GM23248 (cell line): ENCODE measurements around the gene CBR3. TPM values are rescaled to one million over a fixed set of nuclear protein-coding genes. Genes with fewer than 3 reads are reported as not detected.
A peak's percentile ranks its signal among the peaks of the same experiment; 100 is the strongest.

ENCODE experiments used
- DNase-seq: peaks from one replicate; pipeline ENCODE4 v3.0.0-alpha.2; 2015
- H2AFZ ChIP-seq: fragments of 200-600 bp; sonication (generic); 2 replicates; pipeline ENCODE4 v1.6.1; 2016; ENCODE audit warnings: antibody characterized with exemption
- H3F3A ChIP-seq: fragments of 200-600 bp; sonication (generic); 2 replicates; pipeline ENCODE4 v1.6.1; 2016; ENCODE audit warnings: mild to moderate bottlenecking, antibody characterized with exemption, mixed run types; ENCODE audit not compliant: insufficient read depth
- H3K27ac ChIP-seq: fragments of 200-600 bp; sonication (generic); 2 replicates; pipeline ENCODE4 v1.5.1; 2016; ENCODE audit warnings: mild to moderate bottlenecking
- H3K27me3 ChIP-seq: fragments of 200-600 bp; sonication (generic); replicated peaks from 2 replicates; pipeline ENCODE4 v1.6.1; 2016; ENCODE audit warnings: mild to moderate bottlenecking; ENCODE audit not compliant: insufficient read depth
- H3K36me3 ChIP-seq: fragments of 200-600 bp; sonication (generic); 2 replicates; pipeline ENCODE4 v1.6.1; 2016; ENCODE audit warnings: low read depth, mild to moderate bottlenecking
- H3K4me1 ChIP-seq: fragments of 200-600 bp; sonication (generic); 2 replicates; pipeline ENCODE4 v1.6.1; 2016; ENCODE audit warnings: mild to moderate bottlenecking; ENCODE audit not compliant: insufficient read depth
- H3K4me2 ChIP-seq: fragments of 200-600 bp; sonication (generic); one replicate; pipeline ENCODE4 v1.6.1; 2016; ENCODE audit warnings: mild to moderate bottlenecking; ENCODE audit not compliant: unreplicated experiment
- H3K4me3 ChIP-seq: fragments of 200-600 bp; sonication (generic); 2 replicates; pipeline ENCODE4 v1.5.1; 2016; ENCODE audit warnings: mild to moderate bottlenecking
- H3K79me2 ChIP-seq: fragments of 200-600 bp; sonication (generic); 2 replicates; pipeline ENCODE4 v1.6.1; 2016; ENCODE audit warnings: mild to moderate bottlenecking; ENCODE audit not compliant: insufficient read depth
- H3K9ac ChIP-seq: fragments of 200-600 bp; sonication (generic); 2 replicates; pipeline ENCODE4 v1.6.1; 2016; ENCODE audit warnings: mild to moderate bottlenecking
- H3K9me2 ChIP-seq: fragments of 200-600 bp; sonication (generic); 2 replicates; pipeline ENCODE4 v1.6.1; 2016; ENCODE audit warnings: mixed run types, mild to moderate bottlenecking, moderate library complexity; ENCODE audit not compliant: insufficient read depth
- H3K9me3 ChIP-seq: fragments of 200-600 bp; sonication (generic); one replicate; pipeline ENCODE4 v1.6.1; 2017; ENCODE audit warnings: low read depth
- H4K20me1 ChIP-seq: fragments of 200-600 bp; sonication (generic); 2 replicates; pipeline ENCODE4 v1.6.0; 2016; ENCODE audit not compliant: insufficient read depth
- EZH2 ChIP-seq: fragments of 200-600 bp; sonication (generic); IDR thresholded peaks from 2 replicates; pipeline ENCODE4 v1.6.1; 2018; ENCODE audit warnings: antibody characterized with exemption, mild to moderate bottlenecking; ENCODE audit not compliant: insufficient read depth, poor library complexity, severe bottlenecking
- EZH2phosphoT487 ChIP-seq: fragments of 200-600 bp; sonication (generic); IDR thresholded peaks from 2 replicates; pipeline ENCODE4 v1.6.1; 2018; ENCODE audit warnings: antibody characterized with exemption, moderate library complexity, mild to moderate bottlenecking, low read depth; ENCODE audit not compliant: insufficient read depth
- WGBS, 2 experiments: methylation state at CpG; one replicate each; pipeline ENCODE4 v1.1.6; 2015 to 2017; ENCODE audit warnings: low lambda C conversion rate in 2 of 2, low coverage in 1 of 2; ENCODE audit errors: missing lambda C conversion rate in 2 of 2; 5-methylcytosine and 5-hydroxymethylcytosine counted together
- in situ Hi-C: fragments of 300-500 bp; cut with MboI; formaldehyde crosslinking; loops from 2 replicates; pipeline ENCODE4 v1.15.0; 2020
- polyA plus RNA-seq: library from polyadenylated mRNA; unstranded; fragments of >200 nt; fragmentation: Nextera tagmentation; extraction: Ambion mirVana; gene quantifications from 2 replicates; pipeline ENCODE4 v1.2.1, GENCODE V29; 2016
- total RNA-seq: library from RNA; depleted of rRNA; stranded (reverse); fragments of >200 nt; shearing (Covaris generic); gene quantifications from 2 replicates; pipeline ENCODE4 v1.2.3, GENCODE V29; 2014

Gene CBR3
- total and polyA plus RNA-seq, 2 experiments from 2014 or later: 17.3 to 28.1 TPM

GRCh38 chr21:36104317-36105300 lies 30.3 kb upstream of the CBR3 start:
- Histone ChIP-seq H3K9me3 (no peaks in the 10 kb centered on the region), H3K36me3 (no peaks in the 10 kb centered on the region), H3K9ac (no peak overlapping the region), H3K4me2 (no peak overlapping the region), H3K27ac (no peak overlapping the region), H3K4me3 (no peak overlapping the region), H3F3A (no peaks in the 10 kb centered on the region), H3K4me1 (no peaks in the 10 kb centered on the region), H4K20me1 (no peaks in the 10 kb centered on the region), H2AFZ (no peak overlapping the region), H3K79me2 (no peaks in the 10 kb centered on the region), H3K9me2 (no peaks in the 10 kb centered on the region), H3K27me3 (0 out of 2 replicates have a peak, but pooled peaks cover 3% of the 10 kb centered on the region)
- no peak for TF ChIP-seq EZH2phosphoT487
- TF ChIP-seq EZH2: no peak
- peak; percentile 21 for DNase-seq
- whole genome bisulfite sequencing, 2 experiments: 52 to 60% methylated on average over 29 of the region's 29 CpGs
- in situ Hi-C loops: no loop called here

GRCh38 chr21:36105327-36105842 lies 29.5 kb upstream of the CBR3 start:
- TF ChIP-seq EZH2phosphoT487 (no peak), EZH2 (no peak)
- Histone ChIP-seq H3F3A (no peaks in the 10 kb centered on the region), H3K4me3 (no peak overlapping the region), H3K27me3 (0 out of 2 replicates have a peak, but pooled peaks cover 3% of the 10 kb centered on the region), H3K27ac (no peak overlapping the region), H3K9ac (no peak overlapping the region), H2AFZ (no peak overlapping the region), H3K9me3 (no peaks in the 10 kb centered on the region), H3K4me1 (no peaks in the 10 kb centered on the region), H3K36me3 (no peaks in the 10 kb centered on the region), H3K4me2 (no peak overlapping the region), H4K20me1 (no peaks in the 10 kb centered on the region), H3K79me2 (no peaks in the 10 kb centered on the region), H3K9me2 (no peaks in the 10 kb centered on the region)
- WGBS, 2 experiments: 95% methylated on average over 4 of the region's 4 CpGs
- in situ Hi-C loops: no loop called here
- no peak for DNase-seq

- no peaks in the 10 kb centered on the region for H4K20me1 ChIP-seq
- DNase-seq: no peak
- H3K4me2 ChIP-seq: no peak overlapping the region
- no peaks in the 10 kb centered on the region for H3K9me2 ChIP-seq
- no peaks in the 10 kb centered on the region for H3K9me3 ChIP-seq
- no peak overlapping the region for H3K9ac ChIP-seq
- no peaks in the 10 kb centered on the region for H3K79me2 ChIP-seq
- no peak overlapping the region for H3K27ac ChIP-seq
- no peak overlapping the region for H3K4me3 ChIP-seq
- H3K4me1 ChIP-seq: peaks cover 3% of the 10 kb centered on the region; the same call in 1 of the 2 replicates
- no peaks in the 10 kb centered on the region for H3F3A ChIP-seq
- 0 out of 2 replicates have a peak, but pooled peaks cover 3% of the 10 kb centered on the region for H3K27me3 ChIP-seq
- TF ChIP-seq EZH2: no peak
- no peak for TF ChIP-seq EZH2phosphoT487
- H2AFZ ChIP-seq: no peak overlapping the region
- WGBS, 2 experiments: 91% methylated on average over 10 of the region's 10 CpGs
- H3K36me3 ChIP-seq: no peaks in the 10 kb centered on the region
- in situ Hi-C loops: no loop called here
Observed at GRCh38 chr21:36109868-36110267, 25.0 kb upstream of the CBR3 start.

- WGBS, 2 experiments: 90 to 91% methylated on average over 8 of the region's 8 CpGs
- no peaks in the 10 kb centered on the region for H3K36me3 ChIP-seq
- H3K27me3 ChIP-seq: no peaks in the 10 kb centered on the region
- in situ Hi-C loops: no loop called here
- no peaks in the 10 kb centered on the region for H4K20me1 ChIP-seq
- no peaks in the 10 kb centered on the region for H3K9me2 ChIP-seq
- H3K9me3 ChIP-seq: no peaks in the 10 kb centered on the region
- H3K79me2 ChIP-seq: no peaks in the 10 kb centered on the region
- TF ChIP-seq EZH2phosphoT487 (no peak), EZH2 (no peak)
- DNase-seq: no peak
- no peak overlapping the region for H3K27ac ChIP-seq
- no peak overlapping the region for H3K4me3 ChIP-seq
- H3F3A ChIP-seq: no peaks in the 10 kb centered on the region
- H3K4me1 ChIP-seq: peaks cover 3% of the 10 kb centered on the region; the same call in 1 of the 2 replicates
- H3K9ac ChIP-seq: no peak overlapping the region
- no peak overlapping the region for H2AFZ ChIP-seq
- H3K4me2 ChIP-seq: no peak overlapping the region
Observed at GRCh38 chr21:36111238-36111637, 23.6 kb upstream of the CBR3 start.
